ENCODE data around the gene CDKN2AIPNL. TPM values are rescaled to one million over a fixed set of nuclear protein-coding genes. Genes with fewer than 3 reads are reported as not detected.

CDKN2AIPNL gene
- total and polyA plus RNA-seq, 2 of the 13 experiments (the other 11 are each of a cell fraction or from before 2014, with no cell fraction given), result 17.4 to 46.5 TPM

DNA sequence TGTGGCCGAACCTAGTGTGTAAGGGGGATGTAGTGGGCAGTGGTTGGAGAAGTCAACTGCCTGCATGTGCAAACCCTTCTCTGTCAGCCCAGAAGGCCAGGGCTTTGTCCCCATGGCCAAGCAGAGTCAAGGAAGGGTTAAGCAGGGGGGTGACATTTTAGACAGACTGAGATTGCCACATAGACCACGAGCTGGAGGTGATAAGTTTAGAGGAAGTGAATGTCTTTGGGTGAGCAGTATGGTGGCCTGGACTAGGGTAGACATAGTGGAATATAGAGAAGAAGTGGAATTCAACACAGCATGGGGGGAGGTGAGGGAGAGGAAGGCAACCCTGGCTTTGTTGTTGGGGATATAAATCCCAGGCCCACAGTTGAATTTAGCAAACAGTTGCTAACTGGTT, 38.7 kb upstream of the CDKN2AIPNL start:
- POLR2A ChIA-PET, result no interaction called here

DNA sequence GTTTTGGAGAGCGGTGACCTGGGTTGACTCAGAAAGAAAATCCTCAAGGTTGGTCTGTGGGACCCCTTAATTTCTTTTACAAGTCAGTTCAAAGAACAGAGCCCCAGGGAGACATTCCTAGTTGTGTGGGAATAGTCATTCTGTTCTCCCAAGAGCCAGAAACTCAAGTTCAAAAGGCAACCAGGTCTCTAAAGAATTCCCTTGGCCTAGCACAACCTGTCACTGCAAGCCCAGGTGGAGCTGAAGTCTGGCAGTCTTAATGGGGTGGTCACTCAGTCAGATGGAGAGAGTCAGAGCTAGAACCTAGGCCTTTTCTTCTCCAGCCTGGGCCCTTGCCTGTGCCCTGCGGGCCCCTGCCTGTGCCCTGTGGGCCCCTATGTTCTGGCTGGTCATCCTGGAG, 37.5 kb upstream of the CDKN2AIPNL start:
- H3K27ac ChIP-seq (ENCODE audit: extremely low read length, insufficient read depth, low read length), result no peak overlapping the region
- H3K4me3 ChIP-seq (replicated peaks in 1 of 3; ENCODE audit: insufficient read depth in 1 of 3, low read depth in 2 of 3, low read length in 3 of 3), result no peak overlapping the region
- H3K79me2 ChIP-seq (ENCODE audit: insufficient read depth, low read length), result no peaks in the 10 kb centered on the region
- peaks cover 38% of the 10 kb centered on the region for H3K4me1 ChIP-seq (ENCODE audit: insufficient read depth, low read length)
- 49% methylated on average over 2 of the region's 2 CpGs for WGBS (ENCODE audit: low lambda C conversion rate)
- FAIRE-seq, result no peak
- no TSS peak for BruUV-seq (replicated peaks)
- H4K20me1 ChIP-seq (ENCODE audit: insufficient read depth, low read length), result no peaks in the 10 kb centered on the region
- H2AFZ ChIP-seq (ENCODE audit: low read length), result no peak overlapping the region
- H3K4me2 ChIP-seq (ENCODE audit: low read depth, low read length), result no peak overlapping the region
- ATAC-seq, result no peak
- H3K9me3 ChIP-seq (ENCODE audit: low read length), result no peaks in the 10 kb centered on the region
- intact Hi-C loops (cut with micrococcal nuclease; ENCODE audit: unreplicated experiment) (no loop called here), in situ Hi-C loops (cut with HindIII; ENCODE audit: extremely low pct_ligation_motif_present, low pct_unique_long_range_greater_than_20kb) (no loop called here)
- CTCF ChIA-PET (ENCODE audit: low intra/inter-chr PET ratio, low total read pairs), result no interaction called here
- POLR2A ChIA-PET, result no interaction called here
- H3K36me3 ChIP-seq (replicated peaks in 1 of 2; ENCODE audit: control insufficient read depth in 1 of 2, insufficient read depth in 2 of 2, low read length in 2 of 2), result no peaks in the 10 kb centered on the region
- H3K27me3 ChIP-seq (ENCODE audit: control insufficient read depth in 1 of 2, insufficient read depth in 2 of 2, low read length in 2 of 2), result peaks cover 1 to 6% of the 10 kb centered on the region in 2 experiments; a peak in 1 of 5 replicates
- H3K9ac ChIP-seq (ENCODE audit: insufficient read depth, low read depth, low read length), result no peak overlapping the region
- no peak for DNase-seq (ENCODE audit: low spot score)
- TF ChIP-seq YEATS4 (CRISPR knock-in tag; IDR thresholded peaks at IDR 0.05; ENCODE audit: borderline replicate concordance) (no peak), ZNF12 (CRISPR knock-in tag; IDR thresholded peaks at IDR 0.05) (no peak), ZNF678 (CRISPR knock-in tag; IDR thresholded peaks at IDR 0.05) (no peak), ISL2 (CRISPR knock-in tag; IDR thresholded peaks at IDR 0.05) (no peak), GATA4 (IDR thresholded peaks at IDR 0.05; ENCODE audit: borderline replicate concordance, low read depth) (no peak), JUND (CRISPR knock-in tag; IDR thresholded peaks at IDR 0.05) (no peak), SMARCC2 (IDR thresholded peaks at IDR 0.05) (no peak), SIN3A (IDR thresholded peaks at IDR 0.05; ENCODE audit: borderline replicate concordance, low read depth, low read length) (no peak), SNAI1 (CRISPR knock-in tag; IDR thresholded peaks at IDR 0.05; ENCODE audit: borderline replicate concordance) (no peak), NFIC (IDR thresholded peaks at IDR 0.05; ENCODE audit: low read length) (no peak), KDM2A (CRISPR knock-in tag; IDR thresholded peaks at IDR 0.05; ENCODE audit: borderline replicate concordance, low read depth) (no peak), RFX3 (CRISPR knock-in tag; IDR thresholded peaks at IDR 0.05) (no peak), MBNL3 (CRISPR knock-in tag; conservative IDR thresholded peaks at IDR 0.05) (no peak), SMAD9 (CRISPR knock-in tag; IDR thresholded peaks at IDR 0.05) (no peak), RCOR2 (CRISPR knock-in tag; IDR thresholded peaks at IDR 0.05) (no peak)
- TF ChIP-seq, protein P1, sequence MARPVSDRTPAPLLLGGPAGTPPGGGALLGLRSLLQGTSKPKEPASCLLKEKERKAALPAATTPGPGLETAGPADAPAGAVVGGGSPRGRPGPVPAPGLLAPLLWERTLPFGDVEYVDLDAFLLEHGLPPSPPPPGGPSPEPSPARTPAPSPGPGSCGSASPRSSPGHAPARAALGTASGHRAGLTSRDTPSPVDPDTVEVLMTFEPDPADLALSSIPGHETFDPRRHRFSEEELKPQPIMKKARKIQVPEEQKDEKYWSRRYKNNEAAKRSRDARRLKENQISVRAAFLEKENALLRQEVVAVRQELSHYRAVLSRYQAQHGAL (CRISPR knock-in tag; IDR thresholded peaks at IDR 0.05; ENCODE audit: not compliant biosample characterization), result no peak
- TF ChIP-seq, protein P2, sequence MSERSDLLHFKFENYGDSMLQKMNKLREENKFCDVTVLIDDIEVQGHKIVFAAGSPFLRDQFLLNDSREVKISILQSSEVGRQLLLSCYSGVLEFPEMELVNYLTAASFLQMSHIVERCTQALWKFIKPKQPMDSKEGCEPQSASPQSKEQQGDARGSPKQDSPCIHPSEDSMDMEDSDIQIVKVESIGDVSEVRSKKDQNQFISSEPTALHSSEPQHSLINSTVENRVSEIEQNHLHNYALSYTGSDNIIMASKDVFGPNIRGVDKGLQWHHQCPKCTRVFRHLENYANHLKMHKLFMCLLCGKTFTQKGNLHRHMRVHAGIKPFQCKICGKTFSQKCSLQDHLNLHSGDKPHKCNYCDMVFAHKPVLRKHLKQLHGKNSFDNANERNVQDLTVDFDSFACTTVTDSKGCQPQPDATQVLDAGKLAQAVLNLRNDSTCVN (CRISPR knock-in tag; IDR thresholded peaks at IDR 0.05; ENCODE audit: borderline replicate concordance), result no peak

More for the DNA sequence above, 38.7 kb upstream of the CDKN2AIPNL start:
- Histone ChIP-seq H3K27me3 (ENCODE audit: control insufficient read depth in 1 of 2, insufficient read depth in 2 of 2, low read length in 2 of 2) (peaks cover 1 to 6% of the 10 kb centered on the region in 2 experiments; a peak in 1 of 5 replicates), H3K27ac (ENCODE audit: extremely low read length, insufficient read depth, low read length) (no peak overlapping the region), H3K4me1 (ENCODE audit: insufficient read depth, low read length) (peaks cover 38% of the 10 kb centered on the region), H2AFZ (ENCODE audit: low read length) (no peak overlapping the region), H4K20me1 (ENCODE audit: insufficient read depth, low read length) (no peaks in the 10 kb centered on the region), H3K4me3 (replicated peaks in 1 of 3; ENCODE audit: insufficient read depth in 1 of 3, low read depth in 2 of 3, low read length in 3 of 3) (no peak overlapping the region), H3K36me3 (replicated peaks in 1 of 2; ENCODE audit: control insufficient read depth in 1 of 2, insufficient read depth in 2 of 2, low read length in 2 of 2) (no peaks in the 10 kb centered on the region), H3K9ac (ENCODE audit: insufficient read depth, low read depth, low read length) (no peak overlapping the region), H3K9me3 (ENCODE audit: low read length) (no peaks in the 10 kb centered on the region), H3K79me2 (ENCODE audit: insufficient read depth, low read length) (no peaks in the 10 kb centered on the region), H3K4me2 (ENCODE audit: low read depth, low read length) (no peak overlapping the region)
- peak; percentile 69; the same call in 1 of the 2 replicates for TF ChIP-seq ZKSCAN5 (CRISPR knock-in tag; IDR thresholded peaks at IDR 0.05)
- no peak for TF ChIP-seq MYC (CRISPR knock-in tag; IDR thresholded peaks at IDR 0.05; ENCODE audit: borderline replicate concordance)
- no peak for TF ChIP-seq ELF3 (CRISPR knock-in tag; IDR thresholded peaks at IDR 0.05)
- no TSS peak for BruUV-seq (replicated peaks)
- DNase-seq (ENCODE audit: low spot score), result no peak
- in situ Hi-C loops (cut with HindIII; ENCODE audit: extremely low pct_ligation_motif_present, low pct_unique_long_range_greater_than_20kb) (no loop called here), intact Hi-C loops (cut with micrococcal nuclease; ENCODE audit: unreplicated experiment) (no loop called here)
- no peak for FAIRE-seq
- WGBS (ENCODE audit: low lambda C conversion rate), result 32% methylated on average over 2 of the region's 2 CpGs
- no peak for ATAC-seq
- CTCF ChIA-PET (ENCODE audit: low intra/inter-chr PET ratio, low total read pairs), result no interaction called here

All from HepG2 (cell line).